Adrenal gland (tissue), 12 donors: ENCODE results near the gene STK32A. TPM values are rescaled to one million over a fixed set of nuclear protein-coding genes. Genes with fewer than 3 reads are reported as not detected.

ENCODE experiments used
- DNase-seq, 7 donors: peaks; one replicate each; pipeline ENCODE4 v3.0.0-alpha.2; 2019 to 2020
- H3K27ac ChIP-seq, 5 donors: fragments of 200-600 bp; sonication (generic) in 4 of 5; 1 replicate in 3 of 5; 2 replicates in 2 of 5; pipeline versions ENCODE4 v1.5.1 to v1.8.0; 2016 to 2020; ENCODE audit warnings: mild to moderate bottlenecking in 1 of 5
- H3K27me3 ChIP-seq: fragments of 200-600 bp; 2 replicates; pipeline ENCODE4 v1.8.0; 2021
- H3K36me3 ChIP-seq, 2 donors: fragments of 200-600 bp; replicated peaks in 1 of 2; 1 replicate in 1 of 2; 2 replicates in 1 of 2; pipeline versions ENCODE4 v1.5.1 to v1.8.0; 2018 to 2022
- H3K4me1 ChIP-seq, 2 donors: fragments of 200-600 bp; replicated peaks in 1 of 2; 1 replicate in 1 of 2; 2 replicates in 1 of 2; pipeline versions ENCODE4 v1.5.1 to v1.8.0; 2018 to 2021
- H3K4me3 ChIP-seq, 4 donors: fragments of 200-600 bp; sonication (generic) in 3 of 4; one replicate each; pipeline ENCODE4 v1.5.1; 2016 to 2018
- H3K9me3 ChIP-seq, 3 donors: fragments of 200-600 bp; sonication (generic) in 1 of 3; replicated peaks in 1 of 3; 1 replicate in 2 of 3; 2 replicates in 1 of 3; pipeline versions ENCODE4 v1.5.1 to v1.8.0; 2016 to 2021
- CTCF ChIP-seq, 6 experiments: fragments of 450-650 bp in 4 of 6; fragments of 200-600 bp in 2 of 6; sonication (generic) in 1 of 6; IDR thresholded peaks; 1 replicate in 5 of 6; 2 replicates in 1 of 6; pipeline versions ENCODE4 v1.5.1 to v1.8.0; 2016 to 2021; ENCODE audit warnings: antibody characterized with exemption in 6 of 6, mild to moderate bottlenecking in 2 of 6, moderate library complexity in 1 of 6
- POLR2A ChIP-seq, 2 donors: fragments of 450-650 bp; IDR thresholded peaks; one replicate each; pipeline ENCODE4 v1.6.1; 2017; ENCODE audit warnings: antibody characterized with exemption in 2 of 2, mild to moderate bottlenecking in 2 of 2, moderate library complexity in 1 of 2
- WGBS, 4 donors: extraction: QIAGEN DNeasy Blood & Tissue Kit in 2 of 4; methylation state at CpG; one replicate each; pipeline versions ENCODE4 v1.1.5 to v1.1.7; 2013 to 2017; 5-methylcytosine and 5-hydroxymethylcytosine counted together
- intact Hi-C, 2 donors: fragments of 100-400 bp; cut with DNase I; formaldehyde crosslinking; loops; one replicate each; pipeline versions ENCODE4 v1.14.1 to v1.15.0; 2022 to 2023
- polyA plus RNA-seq, 3 donors: library from polyadenylated mRNA; stranded (reverse); fragments of 200-250 nt in 2 of 3; fragments of 350-450 nt in 1 of 3; fragmentation: Illumina TruSeq in 1 of 3; extraction: RNeasy Lipid Tissue Mini Kit (QIAGEN cat#74804) in 1 of 3; gene quantifications; one replicate each; pipeline ENCODE4 v1.2.3, GENCODE V29; 2013 to 2014
- total RNA-seq, 9 donors: library from RNA; depleted of rRNA in 4 of 9; stranded (reverse); fragments of >200 nt in 4 of 9; fragments of 120-200 nt in 1 of 9; fragmentation: NEBNext Ultra II Directional in 1 of 9; extraction: Animal tissue kit (Norgen Biotek cat#: 25700) in 1 of 9; gene quantifications; one replicate each; pipeline versions ENCODE4 v1.1.0 to v1.2.4, GENCODE V29; 2013 to 2023
- donor health status: healthy with polysubstance abuse.
- donor health status: Bipolar disorder and iron deficiency.
- donor health status: DM: yes; HTN: yes; CAD: no.
- donor health status: DM: no; HTN: no; CAD: no.
- donor health status: DM: no; HTN: no; CAD: no.
- donor health status: DM: yes; HTN: yes; CAD: no.

Gene STK32A
- total and polyA plus RNA-seq, 12 donors = 1.8 to 46.0 (median 18.0) TPM

- no peak for DNase-seq
- TF ChIP-seq CTCF (IDR thresholded peaks at IDR 0.05) (no peak), POLR2A (IDR thresholded peaks at IDR 0.05) (no peak)
- Histone ChIP-seq H3K9me3 (no peaks in the 10 kb centered on the region), H3K27me3 (no peaks in the 10 kb centered on the region), H3K4me1 (no peaks in the 10 kb centered on the region), H3K36me3 (no peaks in the 10 kb centered on the region), H3K4me3 (no peak overlapping the region), H3K27ac (no peak overlapping the region)
- intact Hi-C loops = no loop called here
- whole genome bisulfite sequencing, 4 donors = 80 to 84% (median 80%) methylated on average over 8 of the region's 8 CpGs
Measured at GRCh38 chr5:147411359-147412319, 176.8 kb downstream of the STK32A start.

GRCh38 chr5:147412561-147412960 is 177.7 kb downstream of the STK32A start:
- H3K27me3 ChIP-seq = no peaks in the 10 kb centered on the region
- no peak overlapping the region for H3K4me3 ChIP-seq
- intact Hi-C loops = no loop called here
- H3K9me3 ChIP-seq = no peaks in the 10 kb centered on the region
- H3K4me1 ChIP-seq = peaks cover 0 to 6% of the 10 kb centered on the region in 2 donors
- no peak for TF ChIP-seq POLR2A (IDR thresholded peaks at IDR 0.05)
- TF ChIP-seq CTCF (IDR thresholded peaks at IDR 0.05) = no peak
- no peaks in the 10 kb centered on the region for H3K36me3 ChIP-seq
- 89 to 95% (median 93%) methylated on average over 2 of the region's 2 CpGs for WGBS, 4 donors
- H3K27ac ChIP-seq = no peak overlapping the region
- no peak for DNase-seq

- 76 to 97% (median 88%) methylated on average over 3 of the region's 3 CpGs for WGBS, 4 donors
- Histone ChIP-seq H3K27ac (no peak overlapping the region), H3K9me3 (no peaks in the 10 kb centered on the region), H3K27me3 (no peaks in the 10 kb centered on the region), H3K4me1 (peaks cover 0 to 9% of the 10 kb centered on the region in 2 donors), H3K36me3 (no peaks in the 10 kb centered on the region), H3K4me3 (no peak overlapping the region)
- intact Hi-C loops = no loop called here
- DNase-seq = no peak
- no peak for TF ChIP-seq POLR2A (IDR thresholded peaks at IDR 0.05)
- no peak for TF ChIP-seq CTCF (IDR thresholded peaks at IDR 0.05)
Measured at GRCh38 chr5:147413266-147413665, 178.4 kb downstream of the STK32A start.

- Histone ChIP-seq H3K36me3 (no peaks in the 10 kb centered on the region), H3K4me1 (peaks cover 0 to 9% of the 10 kb centered on the region in 2 donors), H3K27ac (no peak overlapping the region), H3K4me3 (no peak overlapping the region), H3K9me3 (no peaks in the 10 kb centered on the region), H3K27me3 (no peaks in the 10 kb centered on the region)
- intact Hi-C loops = no loop called here
- WGBS, 4 donors = 65 to 79% (median 70%) methylated on average over 3 of the region's 3 CpGs
- TF ChIP-seq CTCF (IDR thresholded peaks at IDR 0.05) = no peak
- TF ChIP-seq POLR2A (IDR thresholded peaks at IDR 0.05) = no peak
- no peak for DNase-seq
Measured at GRCh38 chr5:147415651-147416050, 180.8 kb downstream of the STK32A start.
